PC-3 (cell line): ENCODE measurements around the gene IL5RA. TPM values are rescaled to one million over a fixed set of nuclear protein-coding genes. Genes with fewer than 3 reads are reported as not detected.
A peak's percentile ranks its signal among the peaks of the same experiment; 100 is the strongest.

Experiments used
- ATAC-seq: fragments of 200-7000 bp; cut with Tn5 transposase; 2 replicates; pipeline ENCODE4 v1.9.1; 2020; ENCODE audit warnings: mild to moderate bottlenecking, moderate library complexity
- BruUV-seq: library from RNA; stranded (reverse); fragments of 400-500 nt; replicated peaks from 2 replicates; lab custom pipeline; 2021; lab: Mats Ljungman, UMichigan
- CTCF ChIA-PET: fragments of 300-600 bp; sonication (Branson Sonifier 250); formaldehyde crosslinking; loops from one replicate; lab custom pipeline; 2022; ENCODE audit warnings: antibody characterized with exemption; lab: Charles Lee
- POLR2A ChIA-PET: fragments of 300-600 bp; sonication (Branson Sonifier 250); formaldehyde crosslinking; loops from one replicate; lab custom pipeline; 2022; ENCODE audit warnings: antibody characterized with exemption; ENCODE audit not compliant: unreplicated experiment; lab: Charles Lee
- DNase-seq: peaks from one replicate; pipeline ENCODE4 v3.0.0-alpha.2; 2015
- H2AFZ ChIP-seq: fragments of 300-600 bp; sonication (generic); 2 replicates; pipeline ENCODE4 v1.6.0; 2016; ENCODE audit warnings: antibody characterized with exemption, low read length
- H3F3A ChIP-seq: fragments of 300-600 bp; sonication (generic); one replicate; pipeline ENCODE4 v1.6.0; 2017; ENCODE audit warnings: antibody characterized with exemption, low read length, control low read depth, mild to moderate bottlenecking; ENCODE audit not compliant: unreplicated experiment
- H3K27ac ChIP-seq: fragments of 300-600 bp; sonication (generic); 2 replicates; pipeline ENCODE4 v1.5.1; 2016; ENCODE audit warnings: mild to moderate bottlenecking, low read length
- H3K27me3 ChIP-seq: fragments of 300-600 bp; sonication (generic); 2 replicates; pipeline ENCODE4 v1.6.1; 2016; ENCODE audit warnings: low read length, mixed read lengths
- H3K36me3 ChIP-seq: fragments of 300-600 bp; sonication (generic); 2 replicates; pipeline ENCODE4 v1.6.1; 2016; ENCODE audit warnings: low read depth, mixed run types, low read length, mixed read lengths
- H3K4me1 ChIP-seq: fragments of 300-600 bp; sonication (generic); 2 replicates; pipeline ENCODE4 v1.5.1; 2016; ENCODE audit warnings: low read length; ENCODE audit not compliant: insufficient read depth
- H3K4me2 ChIP-seq: fragments of 300-600 bp; sonication (generic); 2 replicates; pipeline ENCODE4 v1.6.0; 2016; ENCODE audit warnings: low read length
- H3K4me3 ChIP-seq: fragments of 300-600 bp; sonication (generic); 2 replicates; pipeline ENCODE4 v1.5.1; 2016; ENCODE audit warnings: mild to moderate bottlenecking, low read length, mixed read lengths
- H3K79me2 ChIP-seq: fragments of 300-600 bp; sonication (generic); 2 replicates; pipeline ENCODE4 v1.6.1; 2017; ENCODE audit warnings: low read length, mixed read lengths
- H3K9ac ChIP-seq: fragments of 300-600 bp; sonication (generic); 2 replicates; pipeline ENCODE4 v1.6.0; 2016; ENCODE audit warnings: mild to moderate bottlenecking, low read length
- H3K9me2 ChIP-seq: fragments of 300-600 bp; sonication (generic); replicated peaks from 2 replicates; pipeline ENCODE4 v1.6.1; 2016; ENCODE audit warnings: mixed run types, low read length, mixed read lengths
- H3K9me3 ChIP-seq: fragments of 300-600 bp; sonication (generic); 2 replicates; pipeline ENCODE4 v1.6.1; 2016; ENCODE audit warnings: low read length, mixed read lengths
- H4K20me1 ChIP-seq: fragments of 300-600 bp; sonication (generic); 2 replicates; pipeline ENCODE4 v1.6.1; 2016; ENCODE audit warnings: low read length, mixed read lengths
- EZH2 ChIP-seq: fragments of 300-600 bp; sonication (generic); IDR thresholded peaks from one replicate; pipeline ENCODE4 v1.6.1; 2017; ENCODE audit warnings: antibody characterized with exemption, mild to moderate bottlenecking, low read length; ENCODE audit not compliant: unreplicated experiment
- EZH2phosphoT487 ChIP-seq: fragments of 300-600 bp; sonication (generic); IDR thresholded peaks from 2 replicates; pipeline ENCODE4 v1.6.1; 2018; ENCODE audit warnings: mild to moderate bottlenecking, antibody characterized with exemption, low read length, borderline replicate concordance
- intact Hi-C: fragments of 100-400 bp; cut with micrococcal nuclease; formaldehyde crosslinking; loops from 2 replicates; pipeline ENCODE4 v1.9.0; 2023
- total RNA-seq: library from RNA; depleted of rRNA; stranded (reverse); fragments of >200 nt; gene quantifications from 2 replicates; pipeline ENCODE4 v1.2.3, GENCODE V29; 2014
- TF ChIP-seq, protein P1 (sequence below): fragments of 300-600 bp; sonication (generic); conservative IDR thresholded peaks from 2 replicates; pipeline ENCODE4 v1.5.1; 2017; ENCODE audit warnings: antibody characterized with exemption, low read depth, mild to moderate bottlenecking, low read length

Gene IL5RA
- total RNA-seq, 1 experiment from 2014 or later: not detected

- TSS peak; percentile 56 for BruUV-seq
- ATAC-seq (peak; percentile 95), DNase-seq (peak; percentile 92)
- Histone ChIP-seq H3K4me3 (peak within 1 kb of the TSS; percentile 86), H3K4me1 (peaks cover 19% of the 10 kb centered on the region), H3K27ac (peak within 1 kb of the TSS; percentile 66), H3K9me2 (no peaks in the 10 kb centered on the region), H3F3A (no peaks in the 10 kb centered on the region), H3K36me3 (peaks cover 25% of the 10 kb centered on the region), H2AFZ (peak within 1 kb of the TSS; percentile 99), H3K9me3 (no peaks in the 10 kb centered on the region), H4K20me1 (no peaks in the 10 kb centered on the region), H3K9ac (peak within 1 kb of the TSS; percentile 97), H3K79me2 (peaks cover 44% of the 10 kb centered on the region), H3K4me2 (peak within 1 kb of the TSS; percentile 97), H3K27me3 (no peaks in the 10 kb centered on the region)
- CTCF ChIA-PET: no interaction called here
- intact Hi-C loops: loop anchor here (2.0 to 10.0 kb wide), 2 partner anchors 52 to 1168 kb away; partner anchors contain the start of gene CRBN
- TF ChIP-seq EZH2 (no peak), EZH2phosphoT487 (no peak)
- TF ChIP-seq, protein P1, sequence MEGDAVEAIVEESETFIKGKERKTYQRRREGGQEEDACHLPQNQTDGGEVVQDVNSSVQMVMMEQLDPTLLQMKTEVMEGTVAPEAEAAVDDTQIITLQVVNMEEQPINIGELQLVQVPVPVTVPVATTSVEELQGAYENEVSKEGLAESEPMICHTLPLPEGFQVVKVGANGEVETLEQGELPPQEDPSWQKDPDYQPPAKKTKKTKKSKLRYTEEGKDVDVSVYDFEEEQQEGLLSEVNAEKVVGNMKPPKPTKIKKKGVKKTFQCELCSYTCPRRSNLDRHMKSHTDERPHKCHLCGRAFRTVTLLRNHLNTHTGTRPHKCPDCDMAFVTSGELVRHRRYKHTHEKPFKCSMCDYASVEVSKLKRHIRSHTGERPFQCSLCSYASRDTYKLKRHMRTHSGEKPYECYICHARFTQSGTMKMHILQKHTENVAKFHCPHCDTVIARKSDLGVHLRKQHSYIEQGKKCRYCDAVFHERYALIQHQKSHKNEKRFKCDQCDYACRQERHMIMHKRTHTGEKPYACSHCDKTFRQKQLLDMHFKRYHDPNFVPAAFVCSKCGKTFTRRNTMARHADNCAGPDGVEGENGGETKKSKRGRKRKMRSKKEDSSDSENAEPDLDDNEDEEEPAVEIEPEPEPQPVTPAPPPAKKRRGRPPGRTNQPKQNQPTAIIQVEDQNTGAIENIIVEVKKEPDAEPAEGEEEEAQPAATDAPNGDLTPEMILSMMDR: no peak
- POLR2A ChIA-PET: no interaction called here
Measured at GRCh38 chr3:3126477-3127431, 16.6 kb upstream of the IL5RA start, which contains the start of gene TRNT1. Gene TRNT1, plus strand, starts transcription at chr3:3126940. Its CDS starts 2,101 bp downstream, at chr3:3129041.

- H3K4me1 ChIP-seq: peaks cover 19% of the 10 kb centered on the region
- H3K9me3 ChIP-seq: no peaks in the 10 kb centered on the region
- H3K36me3 ChIP-seq: peaks cover 21% of the 10 kb centered on the region
- H3K9ac ChIP-seq: peak overlapping the region; percentile 97
- H3F3A ChIP-seq: no peaks in the 10 kb centered on the region
- TSS peak; percentile 83 for BruUV-seq
- intact Hi-C loops: loop anchor here (2.0 to 10.0 kb wide), 2 partner anchors 53 to 1169 kb away; partner anchors contain the start of gene CRBN
- peaks cover 40% of the 10 kb centered on the region for H3K79me2 ChIP-seq
- no peaks in the 10 kb centered on the region for H4K20me1 ChIP-seq
- CTCF ChIA-PET: no interaction called here
- TF ChIP-seq EZH2phosphoT487 (no peak), EZH2 (no peak)
- TF ChIP-seq, protein P1: no peak
- POLR2A ChIA-PET: no interaction called here
- H3K27me3 ChIP-seq: no peaks in the 10 kb centered on the region
- no peak for DNase-seq
- peak overlapping the region; percentile 86 for H3K4me3 ChIP-seq
- peak overlapping the region; percentile 97 for H3K4me2 ChIP-seq
- 0 out of 2 replicates have a peak overlapping the region, but pooled peaks have one; percentile 17 for H3K27ac ChIP-seq
- H2AFZ ChIP-seq: peak overlapping the region; percentile 99
- no peaks in the 10 kb centered on the region for H3K9me2 ChIP-seq
- no peak for ATAC-seq
Measured at GRCh38 chr3:3125977-3126376, 15.8 kb upstream of the IL5RA start.
